ENCODE measurements around the gene TBCK. TPM values are rescaled to one million over a fixed set of nuclear protein-coding genes. Genes with fewer than 3 reads are reported as not detected.

The TBCK gene
- total and polyA plus RNA-seq, 2 of the 13 experiments (the other 11 are each of a cell fraction or from before 2014, with no cell fraction given): 51.0 to 62.4 TPM

- no peaks in the 10 kb centered on the region for H4K20me1 ChIP-seq (ENCODE audit: insufficient read depth, low read length)
- ChIA-PET POLR2A (interaction anchor here (2.7 kb wide), 1 partner anchor 9 kb away, joined by 10 read pairs; the partner anchor contains the start of genes AIMP1 and TBCK), CTCF (ENCODE audit: low intra/inter-chr PET ratio, low total read pairs) (no interaction called here)
- peaks cover 6 to 35% of the 10 kb centered on the region in 2 experiments for H3K36me3 ChIP-seq (replicated peaks in 1 of 2; ENCODE audit: control insufficient read depth in 1 of 2, insufficient read depth in 2 of 2, low read length in 2 of 2)
- no peaks in the 10 kb centered on the region for H3K9me3 ChIP-seq (ENCODE audit: low read length)
- peaks cover 89% of the 10 kb centered on the region for H3K79me2 ChIP-seq (ENCODE audit: insufficient read depth, low read length)
- peaks cover 70% of the 10 kb centered on the region for H3K4me1 ChIP-seq (ENCODE audit: insufficient read depth, low read length)
- H3K27ac ChIP-seq (ENCODE audit: extremely low read length, insufficient read depth, low read length): no peak overlapping the region
- H3K9ac ChIP-seq (ENCODE audit: insufficient read depth, low read depth, low read length): no peak overlapping the region
- intact Hi-C loops (cut with micrococcal nuclease; ENCODE audit: unreplicated experiment) (no loop called here), in situ Hi-C loops (cut with HindIII; ENCODE audit: extremely low pct_ligation_motif_present, low pct_unique_long_range_greater_than_20kb) (no loop called here)
- no peak for FAIRE-seq
- DNase-seq (ENCODE audit: low spot score): no peak
- ATAC-seq: no peak
- no TSS peak for BruUV-seq (replicated peaks)
- H2AFZ ChIP-seq (ENCODE audit: low read length): no peak overlapping the region
- no peaks in the 10 kb centered on the region for H3K27me3 ChIP-seq (ENCODE audit: control insufficient read depth in 1 of 2, insufficient read depth in 2 of 2, low read length in 2 of 2)
- H3K4me3 ChIP-seq (replicated peaks in 1 of 3; ENCODE audit: insufficient read depth in 1 of 3, low read depth in 2 of 3, low read length in 3 of 3): no peak overlapping the region
- no peak overlapping the region for H3K4me2 ChIP-seq (ENCODE audit: low read depth, low read length)
- TF ChIP-seq GPBP1L1 (CRISPR knock-in tag; IDR thresholded peaks at IDR 0.05) (no peak), MBD4 (IDR thresholded peaks at IDR 0.05; ENCODE audit: borderline replicate concordance, low read length) (no peak), TOPORS (CRISPR knock-in tag; IDR thresholded peaks at IDR 0.05) (no peak)
Observed at GRCh38 chr4:106306561-106306960, 9.4 kb downstream of the TBCK start.

DNA sequence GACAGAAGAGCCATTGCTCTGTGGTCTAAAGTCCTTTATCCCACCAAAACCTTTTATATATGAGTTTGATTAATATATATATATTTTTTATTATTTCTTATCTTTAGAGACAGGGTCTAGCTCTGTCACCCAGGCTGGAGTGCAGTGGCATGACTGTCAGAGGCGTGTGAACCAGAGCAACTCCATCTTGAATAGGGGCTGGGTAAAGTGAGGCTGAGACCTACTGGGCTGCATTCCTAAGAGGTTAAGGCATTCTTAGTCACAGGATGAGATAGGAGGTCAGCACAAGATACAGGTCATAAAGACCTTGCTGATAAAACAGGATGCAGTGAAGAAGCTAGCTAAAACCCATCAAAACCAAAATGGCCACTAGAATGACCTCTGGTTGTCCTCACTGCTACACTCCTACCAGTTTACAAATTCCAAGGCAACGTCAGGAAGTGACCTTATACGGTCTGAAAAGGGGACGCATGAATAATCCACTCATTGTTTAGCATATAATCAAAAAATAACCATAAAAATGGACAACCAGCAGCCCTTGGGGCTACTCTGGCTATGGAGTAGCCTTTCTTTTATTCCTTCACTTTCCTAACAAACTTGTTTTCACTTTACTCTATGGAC lies 10.5 kb downstream of the TBCK start:
- DNase-seq (ENCODE audit: low spot score): no peak
- Histone ChIP-seq H3K4me2 (ENCODE audit: low read depth, low read length) (no peak overlapping the region), H3K79me2 (ENCODE audit: insufficient read depth, low read length) (peaks cover 86% of the 10 kb centered on the region), H3K9me3 (ENCODE audit: low read length) (no peaks in the 10 kb centered on the region), H3K9ac (ENCODE audit: insufficient read depth, low read depth, low read length) (no peak overlapping the region), H4K20me1 (ENCODE audit: insufficient read depth, low read length) (no peaks in the 10 kb centered on the region), H2AFZ (ENCODE audit: low read length) (no peak overlapping the region), H3K27ac (ENCODE audit: extremely low read length, insufficient read depth, low read length) (no peak overlapping the region), H3K27me3 (ENCODE audit: control insufficient read depth in 1 of 2, insufficient read depth in 2 of 2, low read length in 2 of 2) (no peaks in the 10 kb centered on the region), H3K4me1 (ENCODE audit: insufficient read depth, low read length) (peaks cover 61% of the 10 kb centered on the region), H3K4me3 (replicated peaks in 1 of 3; ENCODE audit: insufficient read depth in 1 of 3, low read depth in 2 of 3, low read length in 3 of 3) (no peak overlapping the region), H3K36me3 (replicated peaks in 1 of 2; ENCODE audit: control insufficient read depth in 1 of 2, insufficient read depth in 2 of 2, low read length in 2 of 2) (peaks cover 6 to 40% of the 10 kb centered on the region in 2 experiments)
- 98% methylated on average over 4 of the region's 4 CpGs for WGBS (ENCODE audit: low lambda C conversion rate)
- in situ Hi-C loops (cut with HindIII; ENCODE audit: extremely low pct_ligation_motif_present, low pct_unique_long_range_greater_than_20kb) (no loop called here), intact Hi-C loops (cut with micrococcal nuclease; ENCODE audit: unreplicated experiment) (no loop called here)
- ChIA-PET CTCF (ENCODE audit: low intra/inter-chr PET ratio, low total read pairs) (no interaction called here), POLR2A (interaction anchor here (2.7 kb wide), 1 partner anchor 10 kb away, joined by 10 read pairs; the partner anchor contains the start of genes AIMP1 and TBCK)
- ATAC-seq: no peak
- no peak for TF ChIP-seq ISL2 (CRISPR knock-in tag; IDR thresholded peaks at IDR 0.05)
- TF ChIP-seq, protein P1, sequence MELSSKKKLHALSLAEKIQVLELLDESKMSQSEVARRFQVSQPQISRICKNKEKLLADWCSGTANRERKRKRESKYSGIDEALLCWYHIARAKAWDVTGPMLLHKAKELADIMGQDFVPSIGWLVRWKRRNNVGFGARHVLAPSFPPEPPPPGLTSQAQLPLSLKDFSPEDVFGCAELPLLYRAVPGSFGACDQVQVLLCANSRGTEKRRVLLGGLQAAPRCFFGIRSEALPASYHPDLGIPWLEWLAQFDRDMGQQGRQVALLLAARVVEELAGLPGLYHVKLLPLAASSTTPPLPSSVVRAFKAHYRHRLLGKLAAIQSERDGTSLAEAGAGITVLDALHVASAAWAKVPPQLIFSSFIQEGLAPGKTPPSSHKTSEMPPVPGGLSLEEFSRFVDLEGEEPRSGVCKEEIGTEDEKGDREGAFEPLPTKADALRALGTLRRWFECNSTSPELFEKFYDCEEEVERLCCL (CRISPR knock-in tag; IDR thresholded peaks at IDR 0.05; ENCODE audit: borderline replicate concordance): no peak
- no peak for TF ChIP-seq ZNF451 (CRISPR knock-in tag; IDR thresholded peaks at IDR 0.05)
- BruUV-seq (replicated peaks): no TSS peak
- no peak for FAIRE-seq
